Motor neuron (in vitro differentiated cells): ENCODE data around the gene CACNA1H. TPM values are rescaled to one million over a fixed set of nuclear protein-coding genes. Genes with fewer than 3 reads are reported as not detected.
A peak's percentile ranks its signal among the peaks of the same experiment; 100 is the strongest.

ENCODE experiments used
- ATAC-seq, 8 experiments: fragments of 200-7000 bp; cut with Tn5 transposase; replicated peaks in 6 of 8; 2 replicates each; pipeline ENCODE4 v1.8.0; 2021; ENCODE audit warnings: mild to moderate bottlenecking in 8 of 8, moderate library complexity in 8 of 8
- H3K27ac ChIP-seq, 2 donors: fragments of 250-450 bp; sonication (Bioruptor Pico); 2 replicates each; pipeline ENCODE4 v1.9.0; 2021; ENCODE audit warnings: antibody characterized with exemption in 2 of 2, mild to moderate bottlenecking in 2 of 2, moderate library complexity in 1 of 2
- H3K4me1 ChIP-seq, 2 donors: fragments of 250-450 bp; sonication (Bioruptor Pico); replicated peaks in 1 of 2; 2 replicates each; pipeline ENCODE4 v1.6.1; 2021; ENCODE audit warnings: antibody characterized with exemption in 2 of 2, mild to moderate bottlenecking in 2 of 2, moderate library complexity in 1 of 2
- H3K4me3 ChIP-seq, 5 donors: fragments of 250-450 bp; sonication (Bioruptor Pico); 2 replicates each; pipeline ENCODE4 v1.9.0; 2021; ENCODE audit warnings: antibody characterized with exemption in 5 of 5, mild to moderate bottlenecking in 5 of 5, moderate library complexity in 4 of 5
- WGBS, 10 experiments: fragments of 450-650 bp; shearing (Covaris generic); methylation state at CpG; one replicate each; pipeline ENCODE4 v1.0.0; 2022; 5-methylcytosine and 5-hydroxymethylcytosine counted together
- in situ Hi-C, 9 experiments: fragments of 400-800 bp; cut with MboI; loops; one replicate each; pipeline ENCODE4 v1.15.0; 2021; ENCODE audit warnings: low sequenced_read_pairs in 9 of 9, low pct_unique_long_range_greater_than_20kb in 2 of 9; ENCODE audit not compliant: unreplicated experiment in 9 of 9
- total RNA-seq, 8 experiments: library from RNA; unstranded; fragments of 300-600 nt; gene quantifications; 2 replicates each; pipeline versions ENCODE4 v1.2.3 to v1.2.4, GENCODE V29; 2022

The CACNA1H gene
- total RNA-seq, result 10 to 100 TPM in 5 of 8 experiments, under 1 TPM in 2, not detected in 1; 0.36 to 30.6 (median 20.9) TPM

GRCh38 chr16:1152651-1153259, at the start of gene CACNA1H:
CACNA1H (plus strand) TSS chr16:1153106; CDS start chr16:1153738, 632 bp downstream.
- WGBS, 10 experiments, result no CpG with 5 or more reads among the region's 98 CpGs
- peaks cover 33 to 46% of the 10 kb centered on the region in 2 donors for H3K4me1 ChIP-seq
- in situ Hi-C loops, result no loop called here
- H3K27ac ChIP-seq, result peak within 1 kb of the TSS; percentile 78 to 90
- H3K4me3 ChIP-seq, result peak within 1 kb of the TSS; percentile 61 to 97 (median 74)
- peak in 6 of 8 experiments; percentile 50 to 67 (median 62) for ATAC-seq

GRCh38 chr16:1103636-1103980, 49.3 kb upstream of the CACNA1H start:
- in situ Hi-C loops, result no loop called here
- 6 to 83% (median 20%) methylated on average over 1 to 3 of the region's 11 CpGs; no CpG with 5 or more reads in 7 of the 10 experiments for WGBS, 10 experiments
- H3K4me3 ChIP-seq, result no peak overlapping the region

DNA sequence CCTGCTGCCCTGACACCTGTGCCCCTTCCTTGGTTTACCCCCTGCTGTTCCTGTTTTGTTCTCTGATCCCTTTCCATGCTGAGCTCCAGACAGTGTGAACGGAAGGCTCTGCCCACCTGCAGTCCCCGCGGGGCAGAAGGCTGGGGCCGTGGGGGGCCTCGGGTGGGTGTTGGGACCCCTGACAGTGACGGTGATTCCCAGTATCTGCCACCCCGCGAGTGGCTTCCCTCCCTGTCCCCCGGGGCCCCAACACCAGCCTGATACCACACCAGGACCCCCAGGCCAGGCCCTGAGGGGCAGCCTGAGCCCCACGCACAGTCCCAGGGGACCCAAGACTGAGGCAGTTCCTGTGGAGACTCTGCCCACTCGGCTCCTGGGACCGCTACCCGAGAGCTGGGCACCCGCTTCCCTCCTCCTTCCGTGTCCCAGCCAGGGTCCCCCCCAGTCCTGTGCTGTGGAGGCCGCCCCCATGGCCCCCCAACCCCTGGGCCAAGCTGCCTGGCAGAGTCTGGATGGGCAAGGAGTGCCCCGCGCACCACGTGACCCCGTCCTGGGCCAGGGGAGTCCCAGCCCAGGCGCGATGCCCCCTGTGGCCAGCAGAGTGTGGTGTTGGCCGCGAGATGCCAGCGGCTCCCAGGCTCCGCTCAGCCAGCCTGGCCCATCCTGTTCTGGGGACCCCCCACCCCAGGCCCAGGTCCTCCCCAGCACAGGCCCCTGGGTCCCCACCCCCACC, 46.9 kb upstream of the CACNA1H start:
- Histone ChIP-seq H3K4me1 (peaks cover 38 to 43% of the 10 kb centered on the region in 2 donors), H3K27ac (no peak overlapping the region), H3K4me3 (no peak overlapping the region)
- ATAC-seq, result peak; percentile 63 to 88 (median 72)
- in situ Hi-C loops, result no loop called here
- no CpG with 5 or more reads among the region's 26 CpGs for WGBS, 10 experiments

More at GRCh38 chr16:1103636-1103980, 49.3 kb upstream of the CACNA1H start:
- Histone ChIP-seq H3K4me1 (peaks cover 35 to 49% of the 10 kb centered on the region in 2 donors), H3K27ac (no peak overlapping the region)
- ATAC-seq, result no peak

- WGBS, 10 experiments, result 45 to 80% (median 79%) methylated on average over 1 to 7 of the region's 16 CpGs; no CpG with 5 or more reads in 5 of the 10 experiments
- in situ Hi-C loops, result no loop called here
- peak in 2 of 8 experiments; percentile 1 for ATAC-seq
- peaks cover 38 to 40% of the 10 kb centered on the region in 2 donors for H3K4me1 ChIP-seq
- H3K27ac ChIP-seq, result no peak overlapping the region
- no peak overlapping the region for H3K4me3 ChIP-seq
Measured at GRCh38 chr16:1106659-1107058, 46.2 kb upstream of the CACNA1H start.

- no peak overlapping the region for H3K27ac ChIP-seq
- peaks cover 39 to 41% of the 10 kb centered on the region in 2 donors for H3K4me1 ChIP-seq
- WGBS, 10 experiments, result 11 to 48% methylated on average over 3 to 14 of the region's 22 CpGs; no CpG with 5 or more reads in 8 of the 10 experiments
- H3K4me3 ChIP-seq, result no peak overlapping the region
- no peak for ATAC-seq
- in situ Hi-C loops, result no loop called here
Measured at GRCh38 chr16:1107141-1107540, 45.8 kb upstream of the CACNA1H start.

DNA sequence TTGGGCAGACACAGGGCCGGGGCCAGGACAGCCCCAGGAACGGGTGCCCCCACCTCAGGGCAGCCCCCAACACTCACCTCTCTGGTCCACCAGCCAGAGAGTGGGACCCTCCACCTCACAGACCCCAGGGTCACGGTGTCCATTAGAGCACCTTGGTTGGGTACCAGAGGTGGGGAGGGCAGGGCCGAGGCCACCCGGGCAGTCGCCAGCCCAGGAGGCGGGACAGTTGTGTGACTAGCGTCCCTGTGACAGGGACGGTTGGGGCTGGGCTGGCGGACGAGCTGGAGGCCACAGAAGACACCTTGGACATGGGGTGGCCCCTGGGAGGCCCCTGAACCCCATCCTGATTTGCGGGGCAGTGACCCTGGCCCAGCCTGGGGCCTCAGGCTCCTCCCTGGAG, 45.2 kb upstream of the CACNA1H start:
- in situ Hi-C loops, result no loop called here
- 93% methylated on average over 3 of the region's 12 CpGs; no CpG with 5 or more reads in 9 of the 10 experiments for WGBS, 10 experiments
- peak in 1 of 8 experiments; percentile 2 for ATAC-seq
- no peak overlapping the region for H3K27ac ChIP-seq
- no peak overlapping the region for H3K4me3 ChIP-seq
- peaks cover 44% of the 10 kb centered on the region in 2 donors for H3K4me1 ChIP-seq

DNA sequence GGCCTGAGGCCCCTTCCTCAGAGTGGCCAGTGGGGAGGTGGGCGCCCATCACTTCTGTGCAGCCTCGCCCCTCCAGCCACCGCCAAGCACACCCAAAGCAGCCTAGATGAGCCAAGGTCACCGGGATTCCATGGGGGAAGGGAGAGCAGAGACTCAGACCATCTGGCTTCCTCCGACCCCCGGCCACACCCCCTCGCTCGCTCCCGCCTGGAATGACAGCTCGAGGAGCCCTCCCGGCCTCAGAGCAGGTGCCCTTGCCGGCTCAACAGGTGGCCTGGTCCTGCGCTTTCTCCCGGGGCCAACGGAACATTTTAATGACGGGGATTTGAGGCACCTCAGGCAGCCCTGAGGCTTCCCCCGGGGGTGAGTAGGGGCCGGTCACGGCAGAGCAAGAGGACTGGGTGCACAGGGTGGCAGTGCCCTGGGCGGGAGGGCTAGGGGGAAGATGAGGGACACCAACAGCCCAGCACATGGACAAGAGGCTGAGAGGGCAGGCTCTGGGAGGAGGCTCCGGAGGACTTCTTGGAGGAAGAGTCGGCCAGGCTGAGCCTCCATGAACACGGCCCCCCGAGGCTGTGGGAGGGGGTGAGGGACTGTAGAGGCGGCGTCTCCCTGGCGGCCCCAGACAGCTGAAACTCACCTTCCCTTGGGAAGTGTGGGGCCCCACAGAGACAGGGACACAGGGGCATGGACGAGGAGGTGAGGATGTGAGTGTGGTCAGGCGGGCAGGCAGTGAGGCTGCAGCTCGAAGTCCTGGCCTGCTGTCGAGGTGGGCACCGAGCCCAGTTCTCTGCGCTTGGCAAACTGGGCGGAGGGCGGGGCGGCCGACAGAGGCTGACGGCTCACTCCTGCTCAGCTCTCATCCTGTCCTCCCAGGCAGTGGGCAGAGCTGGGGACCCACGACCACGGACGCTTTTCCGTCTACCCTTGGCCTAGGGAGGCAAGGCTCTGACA, 44.3 kb upstream of the CACNA1H start:
- ATAC-seq, result peak in 3 of 8 experiments; percentile 15 to 31 (median 28)
- Histone ChIP-seq H3K27ac (no peak overlapping the region), H3K4me1 (peaks cover 37 to 38% of the 10 kb centered on the region in 2 donors), H3K4me3 (no peak overlapping the region)
- 0% methylated on average over 4 of the region's 42 CpGs; no CpG with 5 or more reads in 9 of the 10 experiments for WGBS, 10 experiments
- in situ Hi-C loops, result no loop called here

DNA sequence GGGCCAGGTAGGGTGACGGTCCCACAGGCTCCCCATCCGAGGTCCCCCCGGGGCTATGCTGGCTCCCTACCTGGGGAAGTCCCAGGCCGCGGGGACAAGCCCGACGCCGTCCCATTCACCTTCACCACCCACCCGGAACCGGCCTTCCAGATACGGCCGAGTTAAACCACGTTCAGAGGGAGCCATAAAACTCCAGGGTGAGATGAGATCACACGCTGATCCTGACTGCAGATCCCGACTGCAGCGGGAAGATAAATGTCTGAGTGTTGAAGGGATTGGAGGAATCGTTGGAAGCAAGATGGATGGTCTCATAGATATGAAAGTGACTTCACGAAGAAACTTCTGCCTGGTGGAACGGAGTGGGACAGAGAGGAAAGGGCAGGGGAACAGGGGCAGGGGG, 43.3 kb upstream of the CACNA1H start:
- in situ Hi-C loops, result loop anchor here in 2 of 9 experiments (10.0 kb wide), 1 partner anchor 85 kb away; no protein-coding TSS in a partner anchor
- Histone ChIP-seq H3K4me3 (no peak overlapping the region), H3K27ac (peak overlapping the region in 1 of 2 donors; percentile 11), H3K4me1 (peaks cover 36 to 38% of the 10 kb centered on the region in 2 donors)
- peak in 5 of 8 experiments; percentile 17 to 47 (median 27) for ATAC-seq
- WGBS, 10 experiments, result 4 to 82% (median 40%) methylated on average over 3 to 11 of the region's 19 CpGs; no CpG with 5 or more reads in 6 of the 10 experiments

DNA sequence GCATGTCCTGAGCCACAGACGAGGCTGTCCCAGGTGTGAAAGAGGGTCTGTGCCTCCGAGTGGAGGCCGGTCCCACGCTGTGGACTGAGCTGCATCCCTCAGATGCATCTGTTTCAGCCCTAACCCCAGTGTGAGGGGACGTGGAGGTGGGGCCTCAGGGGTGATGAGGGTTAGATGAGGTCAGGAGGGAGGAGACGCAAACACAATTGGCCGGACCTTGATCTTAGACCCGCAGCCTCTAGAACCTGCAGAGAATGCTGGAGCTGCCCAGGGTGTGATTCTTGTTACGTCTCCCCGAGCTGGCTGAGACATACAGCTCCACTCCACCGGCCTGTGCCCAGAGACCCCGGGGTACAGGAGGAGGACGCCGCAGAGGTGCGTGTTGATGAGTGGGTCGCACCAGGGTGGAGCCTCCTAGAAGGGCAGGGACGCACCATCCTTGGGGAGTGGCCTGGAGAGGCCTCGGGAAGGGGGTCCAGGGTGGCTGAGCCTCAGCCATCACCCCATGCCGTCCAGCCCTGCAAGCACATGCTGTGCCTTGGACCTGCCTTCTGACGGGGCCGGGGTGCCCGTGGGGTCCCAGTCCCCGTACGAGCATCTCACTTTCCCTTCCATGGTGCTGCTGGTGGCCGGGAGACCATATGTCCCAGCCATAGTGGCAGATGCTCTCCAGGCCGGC, 40.3 kb upstream of the CACNA1H start:
- in situ Hi-C loops, result loop anchor here in 2 of 9 experiments (10.0 kb wide), 1 partner anchor 82 kb away; no protein-coding TSS in a partner anchor
- ATAC-seq, result no peak

DNA sequence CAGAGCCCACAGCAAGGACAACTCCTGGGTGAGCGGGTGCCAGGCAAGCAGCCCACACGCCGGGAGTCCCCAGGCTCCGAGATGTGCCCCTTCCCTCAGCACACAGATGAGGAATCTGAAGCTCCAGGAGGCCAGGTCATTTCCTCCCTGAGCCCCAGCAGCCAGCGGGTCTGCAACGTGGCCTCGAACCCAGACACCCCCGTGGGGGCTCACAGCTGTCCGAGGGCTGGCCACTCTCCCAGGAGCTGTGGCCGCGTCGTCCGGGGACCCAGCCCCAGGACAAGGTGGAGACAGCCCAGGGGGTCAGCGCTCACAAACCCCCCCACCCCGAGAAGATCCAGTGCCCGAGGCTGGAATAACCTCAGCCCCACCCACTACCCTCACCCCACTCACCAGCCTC, 39.4 kb upstream of the CACNA1H start:
- ATAC-seq, result no peak
- in situ Hi-C loops, result loop anchor here in 2 of 9 experiments (10.0 kb wide), 1 partner anchor 81 kb away; no protein-coding TSS in a partner anchor
- peaks cover 27 to 34% of the 10 kb centered on the region in 2 donors for H3K4me1 ChIP-seq
- H3K27ac ChIP-seq, result no peak overlapping the region
- no CpG with 5 or more reads among the region's 16 CpGs for WGBS, 10 experiments
- no peak overlapping the region for H3K4me3 ChIP-seq

More for the DNA sequence above, 40.3 kb upstream of the CACNA1H start:
- peaks cover 33 to 40% of the 10 kb centered on the region in 2 donors for H3K4me1 ChIP-seq
- WGBS, 10 experiments, result 53 to 80% (median 70%) methylated on average over 1 to 8 of the region's 26 CpGs; no CpG with 5 or more reads in 7 of the 10 experiments
- no peak overlapping the region for H3K27ac ChIP-seq
- H3K4me3 ChIP-seq, result no peak overlapping the region

DNA sequence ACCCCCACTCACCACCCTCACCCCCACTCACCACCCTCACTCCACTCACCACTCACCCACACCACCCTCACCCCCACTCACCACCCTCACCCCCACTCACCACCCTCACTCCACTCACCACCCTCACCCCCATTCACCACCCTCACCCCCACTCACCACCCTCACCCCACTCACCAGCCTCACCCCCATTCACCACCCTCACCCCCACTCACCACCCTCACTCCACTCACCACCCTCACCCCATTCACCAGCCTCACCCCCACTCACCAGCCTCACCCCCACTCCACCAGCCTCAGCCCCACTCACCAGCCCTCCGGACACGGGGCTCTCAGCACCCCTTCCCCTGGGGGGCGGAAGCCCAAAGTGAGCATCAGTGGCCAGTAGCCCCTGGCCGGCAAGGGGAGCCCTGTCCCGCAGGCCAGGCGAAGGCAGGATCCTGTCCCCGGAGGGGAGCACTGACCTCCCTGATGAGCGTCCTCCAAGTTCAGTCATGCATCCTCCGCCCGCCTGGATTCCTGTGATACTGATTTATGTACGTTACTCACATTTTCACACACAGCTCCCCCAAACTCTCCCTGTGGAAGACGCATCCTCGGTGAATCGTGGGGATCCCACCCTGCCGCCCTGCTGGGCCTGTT, 38.9 kb upstream of the CACNA1H start:
- Histone ChIP-seq H3K27ac (no peak overlapping the region), H3K4me1 (peaks cover 29 to 35% of the 10 kb centered on the region in 2 donors), H3K4me3 (no peak overlapping the region)
- no peak for ATAC-seq
- WGBS, 10 experiments, result 80 to 93% (median 85%) methylated on average over 1 to 6 of the region's 15 CpGs; no CpG with 5 or more reads in 7 of the 10 experiments
- in situ Hi-C loops, result loop anchor here in 2 of 9 experiments (10.0 kb wide), 1 partner anchor 81 kb away; no protein-coding TSS in a partner anchor
